HepG2 (cell line): Measurements from ENCODE around the gene NOTO. TPM values are rescaled to one million over a fixed set of nuclear protein-coding genes. Genes with fewer than 3 reads are reported as not detected.

ENCODE experiments used
- HDAC1 ChIP-seq: sonication (generic); formaldehyde crosslinking; IDR thresholded peaks from 2 replicates; pipeline ENCODE4 v1.5.1; 2020; ENCODE audit warnings: mild to moderate bottlenecking, missing genetic modification reagents
- HNRNPLL ChIP-seq: fragments of 200-400 bp; formaldehyde crosslinking; IDR thresholded peaks from 2 replicates; pipeline ENCODE4 v1.6.1; 2017; ENCODE audit warnings: mild to moderate bottlenecking, low read depth, low read length; ENCODE audit not compliant: poor library complexity, severe bottlenecking
- MXD4 ChIP-seq: IDR thresholded peaks from 2 replicates; pipeline ENCODE4 v1.6.1; 2016; ENCODE audit warnings: mild to moderate bottlenecking, missing biosample characterization, missing genetic modification reagents
- NFYC ChIP-seq: IDR thresholded peaks from 2 replicates; pipeline ENCODE4 v1.6.1; 2016; ENCODE audit warnings: missing genetic modification reagents, missing compliant biosample characterization
- RAD21 ChIP-seq: fragments of 450-650 bp; formaldehyde crosslinking; IDR thresholded peaks from 2 replicates; pipeline ENCODE4 v1.5.0; 2020; ENCODE audit warnings: mild to moderate bottlenecking
- RNF219 ChIP-seq: sonication (generic); formaldehyde crosslinking; IDR thresholded peaks from 2 replicates; pipeline ENCODE4 v1.5.0; 2020; ENCODE audit warnings: mild to moderate bottlenecking, missing genetic modification reagents
- STAG1 ChIP-seq: sonication (generic); formaldehyde crosslinking; IDR thresholded peaks from 2 replicates; pipeline ENCODE4 v1.4.0; 2020; ENCODE audit warnings: missing genetic modification reagents
- U2AF1 ChIP-seq: fragments of 200-400 bp; formaldehyde crosslinking; optimal IDR thresholded peaks from 2 replicates; pipeline ENCODE3; 2017; ENCODE audit warnings: mild to moderate bottlenecking, low read depth, low read length
- ZBTB3 ChIP-seq: sonication (generic); formaldehyde crosslinking; IDR thresholded peaks from 2 replicates; pipeline ENCODE4 v1.4.0; 2020; ENCODE audit warnings: low read depth, mild to moderate bottlenecking, moderate library complexity, missing genetic modification reagents, borderline replicate concordance
- ZNF3 ChIP-seq: IDR thresholded peaks from 2 replicates; pipeline ENCODE4 v1.7.0; 2017; ENCODE audit warnings: inconsistent platforms
- ZNF335 ChIP-seq: sonication (generic); formaldehyde crosslinking; IDR thresholded peaks from 2 replicates; pipeline ENCODE4 v1.4.0; 2020; ENCODE audit warnings: missing genetic modification reagents
- polyA plus RNA-seq, 8 experiments: library from polyadenylated mRNA; depleted of rRNA in 3 of 8; stranded (reverse) in 7 of 8; unstranded in 1 of 8; fragments of >200 nt; fragmentation: Illumina TruSeq in 4 of 8; extraction: Trizol in 4 of 8; gene quantifications; 2 replicates each; pipeline versions ENCODE4 v1.2.1 to v1.2.3, GENCODE V29; 2011 to 2016; ENCODE audit warnings: low read depth in 4 of 8, missing spikeins in 1 of 8, mixed read lengths in 1 of 8; ENCODE audit not compliant: insufficient read depth in 1 of 8
- total RNA-seq, 5 experiments: library from RNA; depleted of rRNA; stranded (reverse); fragments of >200 nt; fragmentation: Illumina TruSeq; extraction: Trizol; gene quantifications; 2 replicates each; pipeline ENCODE4 v1.2.3, GENCODE V29; 2016; ENCODE audit warnings: low read depth in 1 of 5
- TF ChIP-seq, protein P1 (sequence below): sonication (generic); formaldehyde crosslinking; IDR thresholded peaks from 2 replicates; pipeline ENCODE4 v1.4.0; 2020; ENCODE audit warnings: mild to moderate bottlenecking, missing genetic modification reagents
- TF ChIP-seq, protein P2 (sequence below): sonication (generic); formaldehyde crosslinking; IDR thresholded peaks from 2 replicates; pipeline ENCODE4 v1.4.0; 2020; ENCODE audit warnings: mild to moderate bottlenecking, missing genetic modification reagents
- TF ChIP-seq, protein P3 (sequence below): sonication (generic); formaldehyde crosslinking; IDR thresholded peaks from 2 replicates; pipeline ENCODE4 v1.4.0; 2020; ENCODE audit warnings: missing genetic modification reagents

NOTO gene
- total and polyA plus RNA-seq, 2 of the 13 experiments (the other 11 are each of a cell fraction or from before 2014, with no cell fraction given), result not detected

GRCh38 chr2:73233154-73233931, 31.0 kb downstream of the NOTO start, which contains the start of gene PRADC1 (continued):
- TF ChIP-seq, protein P1, sequence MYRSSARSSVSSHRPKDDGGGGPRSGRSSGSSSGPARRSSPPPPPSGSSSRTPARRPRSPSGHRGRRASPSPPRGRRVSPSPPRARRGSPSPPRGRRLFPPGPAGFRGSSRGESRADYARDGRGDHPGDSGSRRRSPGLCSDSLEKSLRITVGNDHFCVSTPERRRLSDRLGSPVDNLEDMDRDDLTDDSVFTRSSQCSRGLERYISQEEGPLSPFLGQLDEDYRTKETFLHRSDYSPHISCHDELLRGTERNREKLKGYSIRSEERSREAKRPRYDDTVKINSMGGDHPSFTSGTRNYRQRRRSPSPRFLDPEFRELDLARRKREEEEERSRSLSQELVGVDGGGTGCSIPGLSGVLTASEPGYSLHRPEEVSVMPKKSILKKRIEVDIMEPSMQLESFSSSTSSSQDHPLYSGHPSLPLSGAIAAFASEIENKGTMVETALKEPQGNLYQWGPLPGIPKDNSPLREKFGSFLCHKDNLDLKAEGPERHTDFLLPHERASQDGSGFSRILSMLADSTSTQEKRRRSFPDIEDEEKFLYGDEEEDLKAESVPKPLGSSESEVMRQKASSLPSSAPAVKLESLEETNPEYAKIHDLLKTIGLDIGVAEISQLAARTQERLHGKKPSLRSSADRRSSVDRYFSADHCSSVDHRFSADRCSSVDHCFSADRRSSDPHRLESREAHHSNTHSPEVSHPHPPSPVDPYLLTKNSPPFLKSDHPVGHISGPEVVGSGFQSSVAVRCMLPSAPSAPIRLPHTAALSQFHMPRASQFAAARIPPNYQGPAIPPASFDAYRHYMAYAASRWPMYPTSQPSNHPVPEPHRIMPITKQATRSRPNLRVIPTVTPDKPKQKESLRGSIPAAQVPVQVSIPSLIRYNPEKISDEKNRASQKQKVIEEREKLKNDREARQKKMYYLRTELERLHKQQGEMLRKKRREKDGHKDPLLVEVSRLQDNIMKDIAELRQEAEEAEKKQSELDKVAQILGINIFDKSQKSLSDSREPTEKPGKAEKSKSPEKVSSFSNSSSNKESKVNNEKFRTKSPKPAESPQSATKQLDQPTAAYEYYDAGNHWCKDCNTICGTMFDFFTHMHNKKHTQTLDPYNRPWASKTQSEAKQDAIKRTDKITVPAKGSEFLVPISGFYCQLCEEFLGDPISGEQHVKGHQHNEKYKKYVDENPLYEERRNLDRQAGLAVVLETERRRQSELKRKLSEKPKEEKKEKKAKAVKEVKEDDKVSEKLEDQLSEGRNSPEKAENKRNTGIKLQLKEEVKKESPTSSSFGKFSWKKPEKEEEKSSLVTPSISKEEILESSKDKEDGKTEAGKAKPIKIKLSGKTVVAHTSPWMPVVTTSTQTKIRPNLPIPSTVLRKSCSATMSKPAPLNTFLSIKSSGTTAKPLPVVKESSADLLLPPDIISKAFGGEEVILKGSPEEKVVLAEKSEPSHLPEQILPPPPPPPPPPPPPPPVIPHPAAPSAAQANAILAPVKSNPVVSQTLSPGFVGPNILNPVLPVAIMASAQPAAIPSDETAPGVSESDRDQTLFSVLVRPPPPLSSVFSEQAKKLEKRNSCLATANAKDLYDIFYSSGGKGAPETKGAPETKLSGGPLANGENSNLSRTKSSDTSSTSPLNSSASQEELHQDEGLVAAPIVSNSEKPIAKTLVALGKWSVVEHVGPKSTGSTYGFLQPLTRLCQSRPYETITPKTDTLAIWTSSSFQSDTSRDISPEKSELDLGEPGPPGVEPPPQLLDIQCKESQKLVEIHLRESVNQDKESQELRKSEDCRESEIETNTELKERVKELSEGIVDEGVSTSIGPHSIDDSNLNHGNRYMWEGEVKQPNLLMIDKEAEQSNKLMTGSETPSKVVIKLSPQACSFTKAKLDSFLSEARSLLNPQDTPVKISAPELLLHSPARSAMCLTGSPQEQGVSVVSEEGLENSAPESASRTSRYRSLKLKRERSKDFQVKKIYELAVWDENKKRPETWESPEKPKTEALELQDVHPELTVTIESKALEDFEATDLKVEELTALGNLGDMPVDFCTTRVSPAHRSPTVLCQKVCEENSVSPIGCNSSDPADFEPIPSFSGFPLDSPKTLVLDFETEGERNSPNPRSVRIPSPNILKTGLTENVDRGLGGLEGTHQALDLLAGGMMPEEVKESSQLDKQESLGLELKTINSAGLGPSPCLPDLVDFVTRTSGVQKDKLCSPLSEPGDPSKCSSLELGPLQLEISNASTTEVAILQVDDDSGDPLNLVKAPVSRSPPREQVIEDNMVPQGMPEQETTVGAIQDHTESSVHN (CRISPR knock-in tag), result no peak
- TF ChIP-seq MXD4 (CRISPR knock-in tag) (peak; percentile 97), HDAC1 (peak; percentile 99), ZNF3 (no peak), STAG1 (CRISPR knock-in tag) (no peak), RNF219 (no peak), NFYC (CRISPR knock-in tag) (peak; percentile 98), RAD21 (CRISPR knock-in tag) (0 out of 2 replicates have a peak, but pooled peaks have one; percentile 25), ZBTB3 (no peak), HNRNPLL (peak; percentile 74), U2AF1 (no peak), ZNF335 (CRISPR knock-in tag) (no peak)
- TF ChIP-seq, protein P2, sequence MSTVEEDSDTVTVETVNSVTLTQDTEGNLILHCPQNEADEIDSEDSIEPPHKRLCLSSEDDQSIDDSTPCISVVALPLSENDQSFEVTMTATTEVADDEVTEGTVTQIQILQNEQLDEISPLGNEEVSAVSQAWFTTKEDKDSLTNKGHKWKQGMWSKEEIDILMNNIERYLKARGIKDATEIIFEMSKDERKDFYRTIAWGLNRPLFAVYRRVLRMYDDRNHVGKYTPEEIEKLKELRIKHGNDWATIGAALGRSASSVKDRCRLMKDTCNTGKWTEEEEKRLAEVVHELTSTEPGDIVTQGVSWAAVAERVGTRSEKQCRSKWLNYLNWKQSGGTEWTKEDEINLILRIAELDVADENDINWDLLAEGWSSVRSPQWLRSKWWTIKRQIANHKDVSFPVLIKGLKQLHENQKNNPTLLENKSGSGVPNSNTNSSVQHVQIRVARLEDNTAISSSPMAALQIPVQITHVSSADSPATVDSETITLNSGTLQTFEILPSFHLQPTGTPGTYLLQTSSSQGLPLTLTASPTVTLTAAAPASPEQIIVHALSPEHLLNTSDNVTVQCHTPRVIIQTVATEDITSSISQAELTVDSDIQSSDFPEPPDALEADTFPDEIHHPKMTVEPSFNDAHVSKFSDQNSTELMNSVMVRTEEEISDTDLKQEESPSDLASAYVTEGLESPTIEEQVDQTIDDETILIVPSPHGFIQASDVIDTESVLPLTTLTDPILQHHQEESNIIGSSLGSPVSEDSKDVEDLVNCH, result no peak
- TF ChIP-seq, protein P3, sequence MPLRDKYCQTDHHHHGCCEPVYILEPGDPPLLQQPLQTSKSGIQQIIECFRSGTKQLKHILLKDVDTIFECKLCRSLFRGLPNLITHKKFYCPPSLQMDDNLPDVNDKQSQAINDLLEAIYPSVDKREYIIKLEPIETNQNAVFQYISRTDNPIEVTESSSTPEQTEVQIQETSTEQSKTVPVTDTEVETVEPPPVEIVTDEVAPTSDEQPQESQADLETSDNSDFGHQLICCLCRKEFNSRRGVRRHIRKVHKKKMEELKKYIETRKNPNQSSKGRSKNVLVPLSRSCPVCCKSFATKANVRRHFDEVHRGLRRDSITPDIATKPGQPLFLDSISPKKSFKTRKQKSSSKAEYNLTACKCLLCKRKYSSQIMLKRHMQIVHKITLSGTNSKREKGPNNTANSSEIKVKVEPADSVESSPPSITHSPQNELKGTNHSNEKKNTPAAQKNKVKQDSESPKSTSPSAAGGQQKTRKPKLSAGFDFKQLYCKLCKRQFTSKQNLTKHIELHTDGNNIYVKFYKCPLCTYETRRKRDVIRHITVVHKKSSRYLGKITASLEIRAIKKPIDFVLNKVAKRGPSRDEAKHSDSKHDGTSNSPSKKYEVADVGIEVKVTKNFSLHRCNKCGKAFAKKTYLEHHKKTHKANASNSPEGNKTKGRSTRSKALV (CRISPR knock-in tag), result no peak
